CD8-positive, alpha-beta memory T cell (primary cell): ENCODE measurements around the gene SYNGR2. TPM values are rescaled to one million over a fixed set of nuclear protein-coding genes. Genes with fewer than 3 reads are reported as not detected.
A peak's percentile ranks its signal among the peaks of the same experiment; 100 is the strongest.

Source experiments
- CTCF ChIA-PET: fragments of 350-600 bp; sonication (Branson Sonifier 250); formaldehyde crosslinking; loops from one replicate; lab custom pipeline; 2021; ENCODE audit warnings: antibody characterized with exemption; lab: Charles Lee
- POLR2A ChIA-PET: fragments of 350-600 bp; sonication (Branson Sonifier 250); formaldehyde crosslinking; loops from one replicate; lab custom pipeline; 2021; ENCODE audit warnings: antibody characterized with exemption; lab: Charles Lee
- DNase-seq, 5 donors: peaks; one replicate each; pipeline versions ENCODE4 v3.0.0 to v3.0.0-alpha.2; 2020 to 2022; ENCODE audit warnings: mixed read lengths in 1 of 5
- H3K27ac ChIP-seq: one replicate; pipeline ENCODE4 v1.7.0; 2013; ENCODE audit warnings: low read depth, mild to moderate bottlenecking, low read length, moderate library complexity
- H3K27me3 ChIP-seq: 2 replicates; pipeline ENCODE4 v1.7.0; 2013; ENCODE audit warnings: low read length, mild to moderate bottlenecking; ENCODE audit not compliant: insufficient read depth, poor library complexity, severe bottlenecking
- H3K36me3 ChIP-seq: 2 replicates; pipeline ENCODE4 v1.7.0; 2013; ENCODE audit warnings: mild to moderate bottlenecking, low read length, moderate library complexity; ENCODE audit not compliant: insufficient read depth
- H3K4me1 ChIP-seq: 2 replicates; pipeline ENCODE4 v1.7.0; 2013; ENCODE audit warnings: mild to moderate bottlenecking, low read length, moderate library complexity; ENCODE audit not compliant: insufficient read depth
- H3K4me3 ChIP-seq: 2 replicates; pipeline ENCODE4 v1.7.0; 2013; ENCODE audit warnings: mild to moderate bottlenecking, low read length
- H3K9me3 ChIP-seq: 2 replicates; pipeline ENCODE4 v1.7.0; 2013; ENCODE audit warnings: mild to moderate bottlenecking, low read length
- H3K27ac Mint-ChIP-seq, 8 donors: one replicate each; pipeline ENCODE4 v1.8.0; 2020 to 2021; ENCODE audit warnings: mixed read lengths in 8 of 8, mild to moderate bottlenecking in 6 of 8, inconsistent platforms in 3 of 8, moderate library complexity in 3 of 8
- H3K27me3 Mint-ChIP-seq, 2 donors: one replicate each; pipeline ENCODE4 v1.8.0; 2020 to 2021; ENCODE audit warnings: mixed read lengths in 2 of 2, mild to moderate bottlenecking in 1 of 2, moderate library complexity in 1 of 2
- H3K36me3 Mint-ChIP-seq, 3 donors: one replicate each; pipeline ENCODE4 v1.8.0; 2020 to 2021; ENCODE audit warnings: mixed read lengths in 3 of 3, inconsistent platforms in 1 of 3, mild to moderate bottlenecking in 1 of 3
- H3K4me1 Mint-ChIP-seq, 3 donors: one replicate each; pipeline ENCODE4 v1.8.0; 2020 to 2021; ENCODE audit warnings: mixed read lengths in 3 of 3, inconsistent platforms in 1 of 3, mild to moderate bottlenecking in 1 of 3
- H3K4me3 Mint-ChIP-seq, 7 donors: one replicate each; pipeline ENCODE4 v1.8.0; 2020 to 2021; ENCODE audit warnings: mixed read lengths in 7 of 7, mild to moderate bottlenecking in 6 of 7, moderate library complexity in 4 of 7, inconsistent platforms in 2 of 7
- H3K9me3 Mint-ChIP-seq, 5 donors: one replicate each; pipeline ENCODE4 v1.8.0; 2020 to 2022; ENCODE audit warnings: mixed read lengths in 5 of 5, mild to moderate bottlenecking in 3 of 5, moderate library complexity in 2 of 5, inconsistent platforms in 1 of 5
- polyA plus RNA-seq: library from polyadenylated mRNA; unstranded; fragments of 300-500 nt; fragmentation: Illumina TruSeq; gene quantifications from one replicate; pipeline ENCODE4 v1.2.3, GENCODE V29; 2021
- total RNA-seq, 2 experiments: library from RNA; stranded (reverse); gene quantifications; one replicate each; pipeline ENCODE4 v1.2.3, GENCODE V29; 2021

The SYNGR2 gene
- total and polyA plus RNA-seq, 3 experiments from 2014 or later: 140 to 200 (median 186) TPM

DNA sequence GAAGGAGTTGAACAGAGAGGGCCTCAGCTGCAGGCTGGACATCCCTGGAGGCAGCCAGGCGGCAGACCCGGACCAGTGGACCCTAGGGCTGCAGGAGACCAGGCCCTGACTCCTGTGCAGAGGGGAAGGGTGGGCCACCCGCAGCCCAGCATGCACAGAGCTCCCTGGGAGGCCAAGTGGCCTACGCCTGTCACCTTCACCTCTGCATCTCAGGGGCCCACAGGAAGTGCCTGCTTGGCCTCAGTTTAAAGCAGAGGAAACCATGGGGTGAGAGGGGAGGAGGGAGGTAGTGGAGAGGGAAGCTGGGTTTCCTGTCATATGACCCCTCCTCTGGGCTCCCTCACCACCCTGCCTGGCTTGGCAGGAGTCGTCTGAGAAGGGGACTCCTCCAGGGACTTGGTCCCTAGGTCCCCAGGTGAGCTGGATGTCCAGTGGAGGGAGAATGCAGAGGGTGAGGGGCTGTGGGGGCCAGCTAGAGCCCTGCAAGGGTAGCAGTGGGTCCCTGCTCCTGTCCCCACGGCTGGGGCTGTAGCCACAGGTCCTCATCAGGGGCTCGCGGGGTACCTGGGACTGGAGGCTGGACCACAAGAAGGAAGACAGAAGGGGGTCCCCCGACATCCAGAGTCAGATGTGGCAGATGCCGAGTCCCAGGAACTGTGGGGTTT, 37.8 kb upstream of the SYNGR2 start, which contains the start of gene TMC8:
Gene TMC8, plus strand, starts transcription at position 335 of the 665 bp plus-strand sequence. CDS start 818 bp downstream, outside the sequence.
- H3K4me1 ChIP-seq: peaks cover 64% of the 10 kb centered on the region
- CTCF ChIA-PET: interaction anchor here (1.0 to 2.1 kb wide), 9 partner anchors 8 to 46 kb away, joined by 3 to 12 read pairs (median 5); no protein-coding TSS in a partner anchor
- peak within 1 kb of the TSS; percentile 95 to 98 (median 96) for H3K27ac Mint-ChIP-seq
- H3K27me3 Mint-ChIP-seq: peaks cover 0 to 3% of the 10 kb centered on the region in 2 donors
- H3K36me3 ChIP-seq: peaks cover 39% of the 10 kb centered on the region
- POLR2A ChIA-PET: interaction anchor here (0.6 to 17.3 kb wide), 7 partner anchors 6 to 1949 kb away, joined by 3 to 333 read pairs (median 6); partner anchors contain the start of genes TMC6, TMC8 and TNRC6C
- peak within 1 kb of the TSS; percentile 70 for H3K27ac ChIP-seq
- peaks cover 0 to 2% (median 0%) of the 10 kb centered on the region in 5 donors for H3K9me3 Mint-ChIP-seq
- H3K36me3 Mint-ChIP-seq: peaks cover 3 to 64% (median 10%) of the 10 kb centered on the region in 3 donors
- H3K4me3 Mint-ChIP-seq: peak within 1 kb of the TSS; percentile 86 to 100 (median 99)
- peak; percentile 70 to 93 (median 91) for DNase-seq
- H3K27me3 ChIP-seq: no peaks in the 10 kb centered on the region
- peaks cover 48 to 67% (median 52%) of the 10 kb centered on the region in 3 donors for H3K4me1 Mint-ChIP-seq
- no peaks in the 10 kb centered on the region for H3K9me3 ChIP-seq
- H3K4me3 ChIP-seq: peak within 1 kb of the TSS; percentile 96

DNA sequence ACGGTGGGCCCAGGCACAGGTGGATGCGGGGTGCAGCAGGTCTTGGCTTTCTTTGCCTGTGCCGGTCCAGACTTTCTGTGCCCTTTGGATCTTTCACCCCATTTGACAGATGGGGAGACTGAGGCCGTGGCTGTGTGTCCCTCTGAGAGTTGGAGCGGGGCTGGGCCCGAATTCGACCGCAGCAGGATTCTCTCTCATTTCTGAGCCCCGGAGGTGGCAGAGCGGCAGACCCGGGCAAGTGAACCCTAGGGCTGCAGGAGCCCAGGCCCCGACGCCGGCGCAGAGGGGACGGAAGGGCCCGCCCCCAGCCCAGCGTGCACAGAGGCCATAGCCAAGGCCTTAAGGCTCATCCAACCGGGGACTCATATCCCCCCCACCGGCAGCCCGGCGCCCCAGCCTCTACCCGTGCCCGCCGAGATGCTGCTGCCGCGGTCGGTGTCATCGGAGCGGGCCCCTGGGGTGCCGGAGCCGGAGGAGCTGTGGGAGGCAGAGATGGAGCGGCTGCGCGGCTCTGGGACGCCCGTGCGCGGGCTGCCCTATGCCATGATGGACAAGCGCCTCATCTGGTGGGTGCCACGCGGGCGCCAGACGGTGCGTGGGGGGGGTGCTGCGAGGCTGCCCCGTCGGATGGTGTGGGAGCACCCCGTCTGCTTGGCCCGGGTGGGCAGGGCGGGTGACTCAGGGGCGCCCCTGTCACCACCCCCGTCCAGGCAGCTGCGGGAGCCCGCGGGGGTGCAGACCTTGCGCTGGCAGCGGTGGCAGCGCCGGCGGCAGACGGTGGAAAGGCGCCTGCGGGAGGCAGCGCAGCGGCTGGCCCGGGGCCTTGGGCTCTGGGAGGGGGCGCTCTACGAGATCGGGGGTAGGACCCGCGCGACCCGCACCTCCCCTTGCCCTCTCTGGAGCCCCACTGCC, 37.0 kb upstream of the SYNGR2 start:
- Mint-ChIP-seq H3K9me3 (peaks cover 0 to 2% (median 0%) of the 10 kb centered on the region in 5 donors), H3K27ac (peak overlapping the region; percentile 95 to 98 (median 96)), H3K27me3 (peaks cover 0 to 3% of the 10 kb centered on the region in 2 donors), H3K4me1 (peaks cover 51 to 67% (median 58%) of the 10 kb centered on the region in 3 donors), H3K36me3 (peaks cover 7 to 67% (median 13%) of the 10 kb centered on the region in 3 donors), H3K4me3 (peak overlapping the region; percentile 86 to 100 (median 99))
- Histone ChIP-seq H3K27ac (peak overlapping the region; percentile 70), H3K36me3 (peaks cover 43% of the 10 kb centered on the region), H3K27me3 (no peaks in the 10 kb centered on the region), H3K9me3 (no peaks in the 10 kb centered on the region), H3K4me1 (peaks cover 63% of the 10 kb centered on the region), H3K4me3 (peak overlapping the region; percentile 96)
- peak; percentile 41 to 77 (median 51) for DNase-seq
- POLR2A ChIA-PET: interaction anchor here (0.6 to 17.3 kb wide), 6 partner anchors 6 to 686 kb away, joined by 3 to 333 read pairs (median 58); partner anchors contain the start of genes TMC6 and TMC8
- CTCF ChIA-PET: interaction anchor here (1.0 to 2.1 kb wide), 7 partner anchors 9 to 45 kb away, joined by 3 to 11 read pairs (median 4); no protein-coding TSS in a partner anchor

DNA sequence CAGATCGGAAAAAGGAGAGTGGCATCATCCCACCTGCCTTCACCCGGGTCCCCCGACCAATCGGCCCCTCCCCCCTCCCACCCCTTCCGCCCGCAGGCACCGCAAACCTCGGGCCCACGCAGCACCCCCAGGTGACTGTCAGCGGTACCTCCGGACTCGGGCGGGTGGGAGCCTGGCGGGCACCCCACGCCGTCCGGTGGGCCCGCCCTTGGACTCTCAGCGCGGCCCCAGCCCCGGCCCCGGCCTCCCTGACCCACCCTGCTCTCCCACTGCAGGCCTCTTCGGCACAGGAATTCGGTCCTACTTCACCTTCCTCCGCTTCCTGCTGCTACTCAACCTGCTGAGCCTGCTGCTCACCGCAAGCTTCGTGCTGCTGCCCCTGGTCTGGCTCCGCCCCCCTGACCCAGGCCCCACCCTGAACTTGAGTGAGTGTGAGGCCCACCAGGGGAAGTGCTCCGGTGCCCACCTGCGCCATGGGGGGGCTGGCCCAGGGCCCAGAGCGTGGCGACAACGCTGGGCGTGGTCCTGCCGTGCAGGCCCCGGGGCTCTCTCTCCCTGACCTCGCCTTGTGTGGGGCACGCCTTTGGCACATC, 36.2 kb upstream of the SYNGR2 start:
- ChIA-PET CTCF (interaction anchor here (1.0 kb wide), 1 partner anchor 12 kb away, joined by 3 read pairs; no protein-coding TSS in a partner anchor), POLR2A (interaction anchor here (1.0 to 17.3 kb wide), 3 partner anchors 8 to 21 kb away, joined by 3 to 333 read pairs (median 4); partner anchors contain the start of genes TMC6 and TMC8)
- DNase-seq: peak; percentile 60 to 90 (median 83)
- Histone ChIP-seq H3K27ac (peak overlapping the region; percentile 57), H3K9me3 (no peaks in the 10 kb centered on the region), H3K4me3 (peak overlapping the region; percentile 96), H3K4me1 (peaks cover 64% of the 10 kb centered on the region), H3K36me3 (peaks cover 49% of the 10 kb centered on the region), H3K27me3 (no peaks in the 10 kb centered on the region)
- Mint-ChIP-seq H3K27me3 (peaks cover 0 to 3% of the 10 kb centered on the region in 2 donors), H3K36me3 (peaks cover 7 to 70% (median 13%) of the 10 kb centered on the region in 3 donors), H3K4me1 (peaks cover 56 to 67% (median 58%) of the 10 kb centered on the region in 3 donors), H3K9me3 (peaks cover 0 to 2% (median 0%) of the 10 kb centered on the region in 5 donors), H3K4me3 (peak overlapping the region; percentile 79 to 100 (median 85)), H3K27ac (peak overlapping the region; percentile 71 to 95 (median 88))

DNA sequence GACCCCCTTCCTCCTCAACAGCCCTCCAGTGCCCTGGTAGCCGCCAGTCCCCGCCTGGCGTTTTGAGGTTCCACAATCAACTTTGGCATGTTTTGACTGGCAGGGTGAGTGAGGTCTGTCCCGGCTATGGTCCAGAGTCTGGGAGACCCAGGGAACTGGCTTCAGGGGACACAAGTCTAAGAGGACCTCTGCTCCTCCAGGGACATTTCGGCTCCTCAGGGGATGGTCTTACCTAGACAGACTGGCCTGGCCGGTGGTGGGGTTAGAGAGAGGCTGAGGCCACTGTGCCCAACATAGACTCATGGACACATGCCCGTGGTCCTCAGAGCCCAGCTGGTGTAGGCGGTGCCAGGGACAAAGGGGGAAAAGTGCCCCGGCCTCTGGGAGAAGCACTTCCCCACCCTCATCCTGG, 35.6 kb upstream of the SYNGR2 start:
- Mint-ChIP-seq H3K27ac (peak overlapping the region; percentile 68 to 95 (median 84)), H3K4me1 (peaks cover 61 to 71% (median 63%) of the 10 kb centered on the region in 3 donors), H3K9me3 (peaks cover 0 to 2% (median 0%) of the 10 kb centered on the region in 5 donors), H3K27me3 (peaks cover 0 to 3% of the 10 kb centered on the region in 2 donors), H3K4me3 (peak overlapping the region; percentile 79 to 100 (median 85)), H3K36me3 (peaks cover 7 to 68% (median 15%) of the 10 kb centered on the region in 3 donors)
- POLR2A ChIA-PET: interaction anchor here (1.0 to 17.3 kb wide), 3 partner anchors 8 to 22 kb away, joined by 3 to 333 read pairs (median 4); partner anchors contain the start of genes TMC6 and TMC8
- Histone ChIP-seq H3K36me3 (peaks cover 49% of the 10 kb centered on the region), H3K27ac (peak overlapping the region; percentile 57), H3K4me3 (peak overlapping the region; percentile 96), H3K4me1 (peaks cover 70% of the 10 kb centered on the region), H3K9me3 (no peaks in the 10 kb centered on the region), H3K27me3 (no peaks in the 10 kb centered on the region)
- DNase-seq: no peak
- CTCF ChIA-PET: interaction anchor here (1.0 to 8.1 kb wide), 3 partner anchors 7 to 13 kb away, joined by 3 to 75 read pairs (median 45); partner anchors contain the start of gene TMC6

DNA sequence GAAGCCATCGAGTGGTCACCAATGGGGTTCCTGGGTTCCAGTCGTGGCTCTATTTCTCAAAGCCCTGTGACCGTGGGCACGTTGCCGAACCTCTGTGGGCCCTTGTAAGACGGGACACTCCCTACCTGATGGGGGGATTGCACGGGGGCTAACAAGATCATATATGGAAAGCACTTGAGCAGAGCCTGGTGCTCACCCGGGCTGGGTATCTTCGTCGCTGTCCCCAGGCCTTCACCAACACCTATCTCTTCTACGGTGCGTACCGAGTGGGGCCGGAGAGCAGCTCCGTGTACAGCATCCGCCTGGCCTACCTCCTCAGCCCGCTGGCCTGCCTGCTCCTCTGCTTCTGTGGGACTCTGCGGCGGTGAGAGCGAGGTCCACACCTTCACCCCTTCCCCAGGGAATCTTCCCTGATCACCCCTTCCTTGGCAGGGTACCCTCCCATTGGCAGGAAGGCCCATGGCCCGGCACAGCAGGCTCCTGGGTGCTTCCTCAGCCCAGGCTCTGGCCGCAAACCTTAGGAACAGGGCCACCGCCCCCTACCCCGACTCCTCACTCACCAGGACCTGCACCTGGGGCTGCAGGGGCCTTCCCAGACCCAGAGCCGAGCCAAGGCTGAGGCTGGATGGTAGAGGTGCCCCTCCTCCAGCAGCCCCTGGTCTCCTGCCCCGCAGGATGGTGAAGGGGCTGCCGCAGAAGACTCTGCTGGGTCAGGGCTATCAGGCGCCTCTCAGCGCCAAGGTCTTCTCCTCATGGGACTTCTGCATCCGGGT, 35.0 kb upstream of the SYNGR2 start:
- H3K36me3 Mint-ChIP-seq: peaks cover 7 to 67% (median 15%) of the 10 kb centered on the region in 3 donors
- H3K4me3 Mint-ChIP-seq: peak overlapping the region; percentile 79 to 100 (median 85)
- Histone ChIP-seq H3K9me3 (no peaks in the 10 kb centered on the region), H3K4me3 (peak overlapping the region; percentile 96), H3K36me3 (peaks cover 49% of the 10 kb centered on the region), H3K4me1 (peaks cover 76% of the 10 kb centered on the region), H3K27me3 (no peaks in the 10 kb centered on the region), H3K27ac (peak overlapping the region; percentile 57)
- peaks cover 0 to 3% of the 10 kb centered on the region in 2 donors for H3K27me3 Mint-ChIP-seq
- no peak for DNase-seq
- H3K4me1 Mint-ChIP-seq: peaks cover 62 to 77% (median 68%) of the 10 kb centered on the region in 3 donors
- H3K27ac Mint-ChIP-seq: peak overlapping the region; percentile 71 to 95 (median 88)
- CTCF ChIA-PET: interaction anchor here (1.0 to 8.1 kb wide), 10 partner anchors 7 to 117 kb away, joined by 3 to 100 read pairs (median 11); partner anchors contain the start of gene TMC6
- POLR2A ChIA-PET: interaction anchor here (0.9 to 17.3 kb wide), 6 partner anchors 9 to 118 kb away, joined by 3 to 333 read pairs (median 6); partner anchors contain the start of genes TMC6 and TMC8
- H3K9me3 Mint-ChIP-seq: peaks cover 0 to 2% (median 0%) of the 10 kb centered on the region in 5 donors
